Caki2 (cell line): ENCODE results near the gene GBP2. TPM values are rescaled to one million over a fixed set of nuclear protein-coding genes. Genes with fewer than 3 reads are reported as not detected.

Source experiments
- DNase-seq: peaks from one replicate; pipeline ENCODE4 v3.0.0-alpha.2; 2015; ENCODE audit warnings: low read depth
- in situ Hi-C: cut with HindIII; loops from 2 replicates; pipeline ENCODE4 v1.10.0; 2016; ENCODE audit warnings: low sequenced_read_pairs, low pct_unique_long_range_greater_than_20kb, mixed read lengths
- total RNA-seq: library from RNA; depleted of rRNA; stranded (reverse); fragments of >200 nt; shearing (Covaris generic); gene quantifications from 2 replicates; pipeline ENCODE4 v1.2.3, GENCODE V29; 2014; ENCODE audit warnings: low replicate concordance; rRNA removed

GBP2 gene
- 2.7 and 3.7 TPM in 2 replicates for total RNA-seq

GRCh38 chr1:89125913-89126580 lies at the start of gene GBP2:
TSS of gene GBP2 (minus strand) at chr1:89126114. CDS start at chr1:89121966, 4,148 bp downstream.
- DNase-seq = peak; percentile 33
- in situ Hi-C loops = no loop called here

GRCh38 chr1:89174491-89174890 lies 48.6 kb upstream of the GBP2 start:
- DNase-seq = no peak
- in situ Hi-C loops = no loop called here

- DNase-seq = no peak
- in situ Hi-C loops = no loop called here
Observed at GRCh38 chr1:89172468-89173143, 46.7 kb upstream of the GBP2 start.

- no peak for DNase-seq
- in situ Hi-C loops = no loop called here
Observed at GRCh38 chr1:89171067-89171438, 45.1 kb upstream of the GBP2 start.

- no peak for DNase-seq
- in situ Hi-C loops = no loop called here
Observed at GRCh38 chr1:89170170-89171066, 44.5 kb upstream of the GBP2 start.

GRCh38 chr1:89169166-89169565 lies 43.3 kb upstream of the GBP2 start:
- DNase-seq = no peak

GRCh38 chr1:89167590-89168230 lies 41.8 kb upstream of the GBP2 start:
- in situ Hi-C loops = no loop called here
- no peak for DNase-seq

More at GRCh38 chr1:89169166-89169565, 43.3 kb upstream of the GBP2 start:
- in situ Hi-C loops = no loop called here

GRCh38 chr1:89166705-89167104 lies 40.8 kb upstream of the GBP2 start:
- in situ Hi-C loops = no loop called here
- no peak for DNase-seq

GRCh38 chr1:89165811-89166210 lies 39.9 kb upstream of the GBP2 start:
- in situ Hi-C loops = no loop called here
- DNase-seq = no peak

GRCh38 chr1:89151047-89151446 lies 25.1 kb upstream of the GBP2 start:
- in situ Hi-C loops = no loop called here
- no peak for DNase-seq

GRCh38 chr1:89149976-89150375 lies 24.1 kb upstream of the GBP2 start:
- DNase-seq = no peak
- in situ Hi-C loops = no loop called here

- DNase-seq = no peak
- in situ Hi-C loops = no loop called here
Observed at GRCh38 chr1:89149229-89149628, 23.3 kb upstream of the GBP2 start.

- no peak for DNase-seq
- in situ Hi-C loops = no loop called here
Observed at GRCh38 chr1:89147678-89148658, 22.1 kb upstream of the GBP2 start.

- in situ Hi-C loops = no loop called here
Observed at GRCh38 chr1:89146721-89147120, 20.8 kb upstream of the GBP2 start.

GRCh38 chr1:89143484-89143883 lies 17.6 kb upstream of the GBP2 start:
- in situ Hi-C loops = no loop called here
- DNase-seq = no peak

More at GRCh38 chr1:89146721-89147120, 20.8 kb upstream of the GBP2 start:
- no peak for DNase-seq

- in situ Hi-C loops = no loop called here
- no peak for DNase-seq
Observed at GRCh38 chr1:89142160-89142559, 16.2 kb upstream of the GBP2 start.

GRCh38 chr1:89133747-89134146 lies 7.8 kb upstream of the GBP2 start:
- DNase-seq = no peak
- in situ Hi-C loops = loop anchor here (5.0 kb wide), 1 partner anchor 54 kb away; no protein-coding TSS in a partner anchor
